ENCODE data around the gene TNFAIP2. TPM values are rescaled to one million over a fixed set of nuclear protein-coding genes. Genes with fewer than 3 reads are reported as not detected.

TNFAIP2 gene
- total and polyA plus RNA-seq, 2 donors (not counting 3 experiments of a cell fraction or from before 2014, with no cell fraction given), result 31.6 to 42.7 TPM

DNA sequence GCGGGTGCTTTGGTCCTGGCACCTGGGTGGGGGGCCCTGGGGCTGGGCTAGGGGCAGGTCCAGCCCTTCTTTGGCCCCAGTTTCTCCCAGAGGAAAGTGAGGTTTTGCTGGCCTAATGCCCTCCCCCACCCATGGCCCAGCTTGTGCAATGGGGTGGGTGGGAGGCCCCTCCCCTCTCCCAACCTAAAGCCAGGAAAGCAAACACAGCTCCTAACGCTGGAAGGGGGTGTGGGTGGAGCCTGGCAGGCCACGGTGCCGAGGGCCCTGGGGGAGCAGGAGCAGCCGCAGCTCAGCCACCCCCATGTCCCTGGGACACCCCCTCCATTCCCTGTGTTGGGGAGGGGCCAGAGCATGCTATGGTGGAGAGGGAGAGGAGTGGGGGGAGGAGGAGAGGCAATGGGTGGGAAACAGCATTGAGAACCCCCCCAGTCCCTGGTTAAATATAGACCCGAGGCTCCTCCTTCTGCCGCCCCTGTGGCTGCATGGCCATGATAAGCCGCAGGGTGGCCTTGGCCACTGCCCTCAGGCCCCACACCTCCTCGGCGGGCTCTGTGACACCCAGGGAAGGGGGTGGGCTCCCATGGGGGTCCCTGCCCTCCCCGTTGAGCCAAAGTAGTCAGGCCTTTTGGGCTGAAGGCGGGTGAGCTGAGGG is 24.1 kb upstream of the TNFAIP2 start:
- Histone ChIP-seq H4K20me1 (replicated peaks; ENCODE audit: control insufficient read depth, extremely low read depth, insufficient read depth, low read length) (no peaks in the 10 kb centered on the region), H3K9ac (replicated peaks; ENCODE audit: extremely low read depth, insufficient read depth, low read length) (no peak overlapping the region), H3K4me2 (ENCODE audit: insufficient read depth, low read length) (no peak overlapping the region), H3K27me3 (ENCODE audit: control insufficient read depth in 2 of 2, insufficient read depth in 2 of 2, low read length in 2 of 2) (peaks cover 22 to 26% of the 10 kb centered on the region in 2 experiments), H3K9me1 (replicated peaks; ENCODE audit: control insufficient read depth, extremely low read depth, insufficient read depth, low read length) (no peaks in the 10 kb centered on the region), H3K4me3 (replicated peaks in 1 of 3; ENCODE audit: insufficient read depth in 1 of 3, low read depth in 1 of 3, low read length in 3 of 3) (no peak overlapping the region), H3K4me1 (ENCODE audit: control insufficient read depth, extremely low read depth, insufficient read depth, low read length) (no peaks in the 10 kb centered on the region), H3K27ac (ENCODE audit: insufficient read depth, low read depth, low read length) (no peak overlapping the region), H3K36me3 (ENCODE audit: control insufficient read depth in 2 of 2, extremely low read depth in 1 of 2, insufficient read depth in 2 of 2, low read length in 2 of 2) (no peaks in the 10 kb centered on the region), H3K9me3 (replicated peaks; ENCODE audit: control insufficient read depth, insufficient read depth, low read length) (no peaks in the 10 kb centered on the region), H2AFZ (ENCODE audit: low read depth, low read length) (no peak overlapping the region), H3K79me2 (ENCODE audit: control insufficient read depth, insufficient read depth, low read length) (no peaks in the 10 kb centered on the region)
- intact Hi-C loops (cut with micrococcal nuclease), result no loop called here
- no peak for DNase-seq (ENCODE audit: low read depth, low spot score)
- CTCF ChIA-PET, result interaction anchor here (0.6 kb wide), 1 partner anchor 41 kb away, joined by 3 read pairs; no protein-coding TSS in a partner anchor
- BruUV-seq (replicated peaks), result no TSS peak
- TF ChIP-seq POLR2AphosphoS5 (IDR thresholded peaks at IDR 0.05; ENCODE audit: insufficient read depth, low read depth, low read length), result no peak
- TF ChIP-seq JUN (IDR thresholded peaks at IDR 0.05; ENCODE audit: borderline replicate concordance, insufficient read depth, insufficient read length, low read depth), result no peak
- TF ChIP-seq FOS (IDR thresholded peaks at IDR 0.05; ENCODE audit: borderline replicate concordance, insufficient read depth, low read length), result no peak
- TF ChIP-seq GATA2 (IDR thresholded peaks at IDR 0.05; ENCODE audit: insufficient read depth, insufficient read length, low read depth, low read length), result no peak
- no peak for TF ChIP-seq EZH2 (IDR thresholded peaks at IDR 0.05; ENCODE audit: borderline replicate concordance, low read depth, low read length, severe bottlenecking)
- no peak for TF ChIP-seq POLR2A (IDR thresholded peaks at IDR 0.05; ENCODE audit: low read depth, low read length)
- TF ChIP-seq, protein P1, sequence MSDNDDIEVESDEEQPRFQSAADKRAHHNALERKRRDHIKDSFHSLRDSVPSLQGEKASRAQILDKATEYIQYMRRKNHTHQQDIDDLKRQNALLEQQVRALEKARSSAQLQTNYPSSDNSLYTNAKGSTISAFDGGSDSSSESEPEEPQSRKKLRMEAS (IDR thresholded peaks at IDR 0.05; ENCODE audit: insufficient read depth, insufficient read length), result no peak
- no peak for TF ChIP-seq MYC (IDR thresholded peaks at IDR 0.05; ENCODE audit: low read depth, low read length)
- TF ChIP-seq, protein P2, sequence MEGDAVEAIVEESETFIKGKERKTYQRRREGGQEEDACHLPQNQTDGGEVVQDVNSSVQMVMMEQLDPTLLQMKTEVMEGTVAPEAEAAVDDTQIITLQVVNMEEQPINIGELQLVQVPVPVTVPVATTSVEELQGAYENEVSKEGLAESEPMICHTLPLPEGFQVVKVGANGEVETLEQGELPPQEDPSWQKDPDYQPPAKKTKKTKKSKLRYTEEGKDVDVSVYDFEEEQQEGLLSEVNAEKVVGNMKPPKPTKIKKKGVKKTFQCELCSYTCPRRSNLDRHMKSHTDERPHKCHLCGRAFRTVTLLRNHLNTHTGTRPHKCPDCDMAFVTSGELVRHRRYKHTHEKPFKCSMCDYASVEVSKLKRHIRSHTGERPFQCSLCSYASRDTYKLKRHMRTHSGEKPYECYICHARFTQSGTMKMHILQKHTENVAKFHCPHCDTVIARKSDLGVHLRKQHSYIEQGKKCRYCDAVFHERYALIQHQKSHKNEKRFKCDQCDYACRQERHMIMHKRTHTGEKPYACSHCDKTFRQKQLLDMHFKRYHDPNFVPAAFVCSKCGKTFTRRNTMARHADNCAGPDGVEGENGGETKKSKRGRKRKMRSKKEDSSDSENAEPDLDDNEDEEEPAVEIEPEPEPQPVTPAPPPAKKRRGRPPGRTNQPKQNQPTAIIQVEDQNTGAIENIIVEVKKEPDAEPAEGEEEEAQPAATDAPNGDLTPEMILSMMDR (IDR thresholded peaks at IDR 0.05; ENCODE audit: extremely low read depth in 1 of 2, insufficient read depth in 1 of 2, low read depth in 1 of 2, low read length in 2 of 2), result no peak
- no peak for FAIRE-seq
- POLR2A ChIA-PET, result no interaction called here
- dilution Hi-C loops (cut with MboI; ENCODE audit: extremely low pct_ligation_motif_present, low sequenced_read_pairs), result no loop called here
